Astrocyte of the spinal cord (primary cell): Measurements from ENCODE around the gene KIF1A.

Experiments used
- DNase-seq: peaks from one replicate; pipeline ENCODE4 v3.0.0; 2011; ENCODE audit warnings: low read depth, low spot score
- H3K4me3 ChIP-seq: 2 replicates; pipeline ENCODE4 v1.5.1; 2011; ENCODE audit warnings: low read depth, mild to moderate bottlenecking, low read length, moderate library complexity
- in situ Hi-C: cut with HindIII; loops from 2 replicates; pipeline ENCODE4 v1.10.0; 2017; ENCODE audit warnings: low sequenced_read_pairs
- TF ChIP-seq, protein P1 (sequence below): IDR thresholded peaks from 2 replicates; pipeline ENCODE4 v1.5.1; 2012; ENCODE audit warnings: low read depth, mild to moderate bottlenecking, low read length, inconsistent platforms

KIF1A gene

GRCh38 chr2:240730501-240731177, 89.4 kb downstream of the KIF1A start:
- no peak overlapping the region for H3K4me3 ChIP-seq
- no peak for DNase-seq
- in situ Hi-C loops: no loop called here
- TF ChIP-seq, protein P1, sequence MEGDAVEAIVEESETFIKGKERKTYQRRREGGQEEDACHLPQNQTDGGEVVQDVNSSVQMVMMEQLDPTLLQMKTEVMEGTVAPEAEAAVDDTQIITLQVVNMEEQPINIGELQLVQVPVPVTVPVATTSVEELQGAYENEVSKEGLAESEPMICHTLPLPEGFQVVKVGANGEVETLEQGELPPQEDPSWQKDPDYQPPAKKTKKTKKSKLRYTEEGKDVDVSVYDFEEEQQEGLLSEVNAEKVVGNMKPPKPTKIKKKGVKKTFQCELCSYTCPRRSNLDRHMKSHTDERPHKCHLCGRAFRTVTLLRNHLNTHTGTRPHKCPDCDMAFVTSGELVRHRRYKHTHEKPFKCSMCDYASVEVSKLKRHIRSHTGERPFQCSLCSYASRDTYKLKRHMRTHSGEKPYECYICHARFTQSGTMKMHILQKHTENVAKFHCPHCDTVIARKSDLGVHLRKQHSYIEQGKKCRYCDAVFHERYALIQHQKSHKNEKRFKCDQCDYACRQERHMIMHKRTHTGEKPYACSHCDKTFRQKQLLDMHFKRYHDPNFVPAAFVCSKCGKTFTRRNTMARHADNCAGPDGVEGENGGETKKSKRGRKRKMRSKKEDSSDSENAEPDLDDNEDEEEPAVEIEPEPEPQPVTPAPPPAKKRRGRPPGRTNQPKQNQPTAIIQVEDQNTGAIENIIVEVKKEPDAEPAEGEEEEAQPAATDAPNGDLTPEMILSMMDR: no peak

GRCh38 chr2:240728827-240729226, 91.2 kb downstream of the KIF1A start:
- TF ChIP-seq, protein P1: no peak
- in situ Hi-C loops: no loop called here
- H3K4me3 ChIP-seq: no peak overlapping the region
- no peak for DNase-seq

DNA sequence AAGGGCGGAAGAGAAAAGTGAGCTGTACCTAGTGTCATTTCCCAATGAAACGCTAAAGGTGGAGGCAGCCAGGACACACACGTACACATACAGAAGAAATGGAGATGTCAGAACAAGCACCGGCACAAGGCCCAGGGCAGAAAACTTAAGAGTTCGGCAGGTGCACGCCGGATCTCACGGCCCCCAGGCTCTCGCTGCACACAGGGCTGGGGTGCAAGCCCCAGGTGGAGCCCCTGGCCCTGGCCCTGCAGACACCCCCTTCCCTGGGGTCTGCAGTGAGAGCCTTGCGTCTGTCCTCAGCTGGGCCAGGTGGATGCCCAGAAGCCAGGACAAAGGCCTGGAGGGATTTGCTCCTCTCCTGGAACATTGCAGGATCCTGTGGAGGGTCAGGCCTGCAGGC, 91.7 kb downstream of the KIF1A start:
- TF ChIP-seq, protein P1: no peak
- in situ Hi-C loops: no loop called here

DNA sequence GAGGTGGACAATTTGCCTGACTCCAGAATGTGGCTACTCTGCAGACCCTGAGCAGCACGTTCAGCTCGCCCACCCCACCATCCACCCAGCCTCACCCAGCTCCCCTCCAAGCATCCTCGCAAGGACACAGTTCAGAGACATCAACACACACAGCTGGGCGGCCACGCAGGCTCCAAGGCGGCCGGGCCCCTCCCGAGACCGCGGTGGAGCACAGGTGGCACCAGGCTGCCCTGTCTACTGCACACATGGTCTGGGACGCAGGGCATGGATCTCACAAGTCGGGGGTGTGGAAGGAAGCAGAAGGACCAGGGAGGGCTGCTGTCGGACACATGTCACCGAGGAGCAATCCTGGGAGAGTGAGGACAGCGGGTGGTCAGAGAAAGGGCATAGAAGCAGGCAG, 92.1 kb downstream of the KIF1A start:
- in situ Hi-C loops: no loop called here
- TF ChIP-seq, protein P1: no peak
- H3K4me3 ChIP-seq: no peak overlapping the region
- DNase-seq: no peak

More for the DNA sequence above, 91.7 kb downstream of the KIF1A start:
- H3K4me3 ChIP-seq: no peak overlapping the region
- no peak for DNase-seq

DNA sequence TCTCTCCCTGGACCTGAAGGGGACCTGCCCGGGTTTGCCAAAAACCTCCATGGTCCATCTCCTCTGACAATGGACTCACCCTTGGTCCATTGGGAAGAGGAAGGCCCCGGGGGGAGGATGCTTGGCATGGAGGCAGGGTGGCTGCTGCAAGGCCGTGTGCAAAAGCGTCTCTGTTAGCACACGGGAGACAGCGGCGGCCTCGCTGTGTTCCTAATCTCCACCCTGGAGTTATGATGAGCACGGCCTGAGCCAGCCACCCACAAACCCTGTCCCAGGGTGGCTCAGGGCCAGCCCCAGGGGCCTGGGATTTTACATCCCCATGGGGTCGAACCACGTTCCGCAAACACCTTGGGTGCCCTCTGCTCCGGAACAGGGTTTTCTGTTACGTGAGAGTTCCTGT, 92.6 kb downstream of the KIF1A start:
- TF ChIP-seq, protein P1: no peak
- in situ Hi-C loops: no loop called here

DNA sequence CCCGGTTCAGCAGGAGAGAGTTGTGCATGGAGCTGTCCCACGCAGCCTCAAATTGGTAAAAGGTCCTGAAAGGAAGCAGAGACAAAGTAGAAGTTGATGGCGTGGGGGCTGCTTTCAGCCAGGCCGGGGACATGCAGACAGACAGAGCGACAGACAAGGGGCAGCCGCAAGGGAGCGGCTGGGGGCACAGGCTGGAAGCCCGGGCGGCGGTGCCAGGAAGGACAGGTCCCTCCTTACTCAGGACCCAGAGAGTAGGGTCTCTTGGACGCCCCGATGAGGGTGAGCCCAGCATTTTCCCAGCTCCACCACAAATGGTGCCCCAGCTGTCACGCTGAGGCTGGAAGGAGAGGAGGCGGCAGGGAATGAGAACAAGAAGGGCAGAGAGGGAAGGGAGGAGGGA, 93.1 kb downstream of the KIF1A start:
- no peak overlapping the region for H3K4me3 ChIP-seq
- in situ Hi-C loops: no loop called here
- DNase-seq: no peak
- TF ChIP-seq, protein P1: no peak

More for the DNA sequence above, 92.6 kb downstream of the KIF1A start:
- DNase-seq: no peak
- no peak overlapping the region for H3K4me3 ChIP-seq

DNA sequence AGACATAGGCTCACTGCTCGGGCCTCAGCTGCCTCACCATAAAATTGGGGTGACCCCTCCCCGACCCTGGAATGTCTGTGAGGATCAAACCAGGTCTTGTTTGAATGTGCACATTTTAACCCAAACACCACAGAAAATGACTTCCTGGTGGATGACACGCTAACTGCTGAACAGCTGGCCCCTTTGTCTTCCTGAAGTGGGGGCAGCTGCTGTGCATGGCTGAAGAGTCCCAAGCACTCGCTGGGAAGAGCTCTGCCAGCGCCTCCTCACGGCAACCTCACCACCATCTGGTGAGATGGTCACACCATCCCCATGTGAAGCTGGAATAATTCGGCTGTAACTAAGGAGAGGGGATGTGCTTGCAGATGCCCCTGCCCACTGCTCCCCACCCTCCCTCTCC, 94.3 kb downstream of the KIF1A start:
- DNase-seq: no peak
- TF ChIP-seq, protein P1: no peak
- no peak overlapping the region for H3K4me3 ChIP-seq
- in situ Hi-C loops: no loop called here
